Karpas-422 (cell line): ENCODE measurements around the gene TANGO2. TPM values are rescaled to one million over a fixed set of nuclear protein-coding genes. Genes with fewer than 3 reads are reported as not detected.

ENCODE experiments used
- DNase-seq: peaks from one replicate; pipeline ENCODE4 v3.0.0-alpha.2; 2015
- H2AFZ ChIP-seq: fragments of 200-600 bp; sonication (generic); 2 replicates; pipeline ENCODE4 v1.6.1; 2014; ENCODE audit warnings: antibody characterized with exemption, low read length, mixed read lengths
- H3K27ac ChIP-seq: fragments of 200-600 bp; sonication (generic); 2 replicates; pipeline ENCODE4 v1.5.1; 2014; ENCODE audit warnings: mild to moderate bottlenecking, low read length, moderate library complexity
- H3K27me3 ChIP-seq: fragments of 200-600 bp; sonication (generic); 2 replicates; pipeline ENCODE4 v1.6.1; 2014; ENCODE audit warnings: low read length, mixed read lengths
- H3K36me3 ChIP-seq: fragments of 200-600 bp; sonication (generic); 2 replicates; pipeline ENCODE4 v1.6.1; 2014; ENCODE audit warnings: low read length, mixed read lengths; ENCODE audit not compliant: insufficient read depth
- H3K4me1 ChIP-seq: fragments of 200-600 bp; sonication (generic); 2 replicates; pipeline ENCODE4 v1.6.1; 2014; ENCODE audit warnings: mild to moderate bottlenecking, low read length, mixed read lengths
- H3K4me2 ChIP-seq: fragments of 200-600 bp; sonication (generic); 2 replicates; pipeline ENCODE4 v1.6.1; 2014; ENCODE audit warnings: low read length, low read depth, mild to moderate bottlenecking; ENCODE audit not compliant: poor library complexity, severe bottlenecking
- H3K4me3 ChIP-seq: fragments of 200-600 bp; sonication (generic); 2 replicates; pipeline ENCODE4 v1.5.1; 2014; ENCODE audit warnings: mild to moderate bottlenecking, antibody characterized with exemption, low read length, mixed read lengths
- H3K79me2 ChIP-seq: fragments of 200-600 bp; sonication (generic); 2 replicates; pipeline ENCODE4 v1.6.1; 2014; ENCODE audit warnings: mild to moderate bottlenecking, low read length, mixed read lengths
- H3K9ac ChIP-seq: fragments of 200-600 bp; sonication (generic); 2 replicates; pipeline ENCODE4 v1.6.0; 2014; ENCODE audit warnings: low read length
- H3K9me2 ChIP-seq: fragments of 200-600 bp; sonication (generic), shearing (Covaris generic); replicated peaks from 2 replicates; pipeline ENCODE4 v1.6.0; 2014; ENCODE audit warnings: mild to moderate bottlenecking, low read length, moderate library complexity; ENCODE audit not compliant: insufficient read depth
- H3K9me3 ChIP-seq: fragments of 300-700, 200-600 bp; sonication (generic); 2 replicates; pipeline ENCODE4 v1.6.1; 2014; ENCODE audit warnings: low read length, mixed read lengths
- H4K20me1 ChIP-seq: fragments of 200-600 bp; sonication (generic); 2 replicates; pipeline ENCODE4 v1.6.1; 2014; ENCODE audit warnings: mild to moderate bottlenecking, antibody characterized with exemption, low read length, low read depth; ENCODE audit not compliant: insufficient read depth
- total RNA-seq: library from RNA; depleted of rRNA; stranded (reverse); fragments of >200 nt; shearing (Covaris generic); gene quantifications from 2 replicates; pipeline ENCODE4 v1.2.3, GENCODE V29; 2014; ENCODE audit warnings: low replicate concordance

TANGO2 gene
- total RNA-seq, 1 experiment from 2014 or later, result 39.0 TPM

DNA sequence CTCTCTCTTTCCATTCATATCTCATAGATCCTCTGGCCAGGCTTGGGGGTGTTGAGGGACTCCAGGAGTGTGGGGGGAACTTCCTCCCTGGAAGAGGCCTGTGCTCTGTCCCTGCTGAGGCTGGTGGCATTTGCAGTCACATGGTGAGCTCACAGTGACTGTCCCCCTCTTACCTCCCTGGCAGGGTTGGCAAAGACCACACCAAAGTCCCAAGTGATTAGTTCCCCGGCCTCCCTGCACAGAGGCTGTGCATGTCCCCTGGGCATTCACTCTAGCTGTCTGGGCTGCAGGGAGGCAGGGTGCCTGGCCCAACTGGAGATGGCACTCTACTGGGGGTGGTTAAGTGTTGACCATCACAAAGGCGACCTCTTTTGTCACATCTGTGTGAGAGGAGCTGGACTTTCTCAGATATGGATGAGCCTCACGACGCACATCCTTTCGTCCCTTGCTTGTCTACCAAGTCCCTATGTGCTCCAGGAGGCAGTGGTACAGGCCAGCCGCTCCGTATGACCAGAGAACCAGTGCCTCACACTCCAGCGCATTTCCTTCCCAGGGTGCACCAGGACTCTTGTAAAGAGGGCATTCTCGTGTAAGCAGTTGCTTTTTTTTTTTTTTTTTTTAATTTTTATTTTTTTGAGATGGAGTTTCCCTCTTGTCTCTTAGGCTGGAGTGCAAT, 8.8 kb downstream of the TANGO2 start:
- Histone ChIP-seq H4K20me1 (0 out of 2 replicates have a peak, but pooled peaks cover under 1% of the 10 kb centered on the region), H3K9me2 (no peaks in the 10 kb centered on the region), H3K4me2 (peak overlapping the region; percentile 9), H3K9me3 (no peaks in the 10 kb centered on the region), H3K79me2 (peaks cover 55% of the 10 kb centered on the region), H3K4me3 (no peak overlapping the region), H3K4me1 (peaks cover 69% of the 10 kb centered on the region), H2AFZ (no peak overlapping the region), H3K36me3 (no peaks in the 10 kb centered on the region), H3K9ac (peak overlapping the region; percentile 34; the same call in 1 of the 2 replicates), H3K27me3 (no peaks in the 10 kb centered on the region), H3K27ac (peak overlapping the region; percentile 71)
- DNase-seq, result no peak

GRCh38 chr22:20031732-20032406, 11.0 kb downstream of the TANGO2 start:
- Histone ChIP-seq H3K4me2 (peak overlapping the region; percentile 64), H4K20me1 (no peaks in the 10 kb centered on the region), H3K4me1 (peaks cover 84% of the 10 kb centered on the region), H2AFZ (no peak overlapping the region), H3K27me3 (no peaks in the 10 kb centered on the region), H3K27ac (peak overlapping the region; percentile 97), H3K9ac (peak overlapping the region; percentile 59), H3K36me3 (peaks cover 3% of the 10 kb centered on the region; the same call in 1 of the 2 replicates), H3K4me3 (peak overlapping the region; percentile 14; the same call in 1 of the 2 replicates), H3K79me2 (peaks cover 46% of the 10 kb centered on the region), H3K9me2 (no peaks in the 10 kb centered on the region), H3K9me3 (no peaks in the 10 kb centered on the region)
- DNase-seq, result peak; percentile 84

GRCh38 chr22:20032407-20032991, 11.6 kb downstream of the TANGO2 start:
- no peaks in the 10 kb centered on the region for H3K9me2 ChIP-seq
- no peaks in the 10 kb centered on the region for H4K20me1 ChIP-seq
- peak overlapping the region; percentile 59 for H3K9ac ChIP-seq
- peaks cover 84% of the 10 kb centered on the region for H3K4me1 ChIP-seq
- H3K36me3 ChIP-seq, result peaks cover 7% of the 10 kb centered on the region
- no peaks in the 10 kb centered on the region for H3K9me3 ChIP-seq
- peaks cover 48% of the 10 kb centered on the region for H3K79me2 ChIP-seq
- peak overlapping the region; percentile 64 for H3K4me2 ChIP-seq
- no peak for DNase-seq
- no peaks in the 10 kb centered on the region for H3K27me3 ChIP-seq
- no peak overlapping the region for H2AFZ ChIP-seq
- peak overlapping the region; percentile 97 for H3K27ac ChIP-seq
- peak overlapping the region; percentile 14; the same call in 1 of the 2 replicates for H3K4me3 ChIP-seq

DNA sequence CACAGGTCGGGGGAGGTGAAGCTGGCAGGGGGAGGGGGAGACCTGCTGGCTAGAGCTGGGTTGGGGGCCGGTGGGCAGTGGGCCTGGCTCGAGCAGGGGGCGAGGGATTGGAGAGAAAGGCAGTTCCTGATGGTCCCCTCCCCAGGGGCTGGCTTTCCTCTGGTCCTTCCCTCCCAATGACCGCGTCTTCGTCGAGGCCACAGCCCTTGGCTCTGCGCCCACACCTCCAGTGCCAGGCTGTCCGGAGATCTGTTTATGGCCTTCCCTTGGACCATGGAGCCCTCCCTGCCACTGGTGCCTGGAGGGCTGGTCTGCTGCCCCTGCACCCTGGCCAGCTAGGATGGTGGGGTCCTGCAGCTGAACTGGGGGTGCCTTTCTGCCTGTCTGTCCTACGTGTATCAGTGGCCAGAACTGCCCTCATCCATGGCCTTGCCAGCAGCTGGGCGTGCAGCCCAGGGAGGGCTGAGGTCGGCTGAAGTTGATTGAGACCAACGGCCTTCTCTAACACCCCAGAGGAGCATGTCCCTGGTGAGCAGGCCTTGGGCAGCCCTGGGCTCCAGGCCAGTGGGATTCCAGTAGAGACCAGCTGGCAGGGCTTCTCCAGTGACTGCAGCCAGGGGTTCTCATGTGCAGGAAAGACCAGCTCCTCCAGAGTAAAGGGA, 12.3 kb downstream of the TANGO2 start:
- no peaks in the 10 kb centered on the region for H4K20me1 ChIP-seq
- H3K79me2 ChIP-seq, result peaks cover 47% of the 10 kb centered on the region
- H3K4me1 ChIP-seq, result peaks cover 85% of the 10 kb centered on the region
- DNase-seq, result no peak
- H3K4me2 ChIP-seq, result peak overlapping the region; percentile 64
- no peaks in the 10 kb centered on the region for H3K9me2 ChIP-seq
- no peaks in the 10 kb centered on the region for H3K9me3 ChIP-seq
- H3K36me3 ChIP-seq, result peaks cover 9% of the 10 kb centered on the region
- H3K27me3 ChIP-seq, result no peaks in the 10 kb centered on the region
- peak overlapping the region; percentile 59 for H3K9ac ChIP-seq
- no peak overlapping the region for H2AFZ ChIP-seq
- H3K4me3 ChIP-seq, result peak overlapping the region; percentile 14; the same call in 1 of the 2 replicates
- H3K27ac ChIP-seq, result peak overlapping the region; percentile 97

DNA sequence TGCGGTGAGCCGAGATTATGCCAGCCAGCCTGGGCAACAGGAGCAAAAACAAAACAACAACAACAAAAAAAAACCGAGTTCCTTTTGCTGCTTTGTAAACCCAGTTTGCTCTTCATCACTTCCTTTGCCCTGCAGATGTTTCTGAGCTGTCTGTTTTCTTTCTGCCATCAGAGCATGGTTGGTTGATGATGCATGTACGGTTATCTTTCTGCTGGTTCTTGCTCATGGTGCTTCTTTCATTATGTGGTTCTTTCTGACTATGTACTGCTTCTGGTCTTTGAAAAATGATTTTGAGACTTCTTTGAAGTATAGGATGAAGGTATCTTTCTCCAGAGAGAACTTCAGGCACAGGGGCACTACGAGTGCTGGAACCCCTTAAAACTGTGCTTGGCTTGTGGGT, 13.2 kb downstream of the TANGO2 start:
- H3K4me3 ChIP-seq, result peak overlapping the region; percentile 36; the same call in 1 of the 2 replicates
- H3K79me2 ChIP-seq, result peaks cover 40% of the 10 kb centered on the region
- H3K27ac ChIP-seq, result peak overlapping the region; percentile 97
- no peaks in the 10 kb centered on the region for H3K9me2 ChIP-seq
- peak; percentile 84 for DNase-seq
- H2AFZ ChIP-seq, result no peak overlapping the region
- H3K36me3 ChIP-seq, result peaks cover 13% of the 10 kb centered on the region
- peaks cover 75% of the 10 kb centered on the region for H3K4me1 ChIP-seq
- peak overlapping the region; percentile 64 for H3K4me2 ChIP-seq
- no peaks in the 10 kb centered on the region for H3K9me3 ChIP-seq
- H3K27me3 ChIP-seq, result no peaks in the 10 kb centered on the region
- peak overlapping the region; percentile 70 for H3K9ac ChIP-seq
- H4K20me1 ChIP-seq, result no peaks in the 10 kb centered on the region

- Histone ChIP-seq H3K4me1 (peaks cover 67% of the 10 kb centered on the region), H3K9me2 (no peaks in the 10 kb centered on the region), H3K9me3 (no peaks in the 10 kb centered on the region)
These were observed 14.6 kb downstream of the TANGO2 start for GRCh38 chr22:20035375-20036083.

DNA sequence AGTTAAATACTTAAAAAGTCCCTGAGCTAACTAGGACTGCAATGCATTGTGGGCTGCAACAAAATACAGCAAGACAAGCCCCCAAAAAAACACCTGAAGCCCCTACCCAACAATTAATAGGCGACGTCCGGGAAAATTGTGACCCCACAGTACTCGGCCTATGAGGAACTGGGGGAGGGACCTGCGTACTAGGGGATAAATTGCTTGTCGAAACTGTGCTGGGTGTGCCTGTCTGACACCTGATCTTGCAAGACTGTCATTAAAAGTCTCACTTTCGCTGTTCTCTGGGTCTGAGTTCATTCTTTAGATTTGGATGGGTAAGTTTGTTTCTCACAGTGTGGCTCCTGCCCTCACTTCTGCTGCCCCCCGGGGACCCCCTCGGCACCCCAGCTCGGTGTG, 15.2 kb downstream of the TANGO2 start:
- Histone ChIP-seq H3K4me3 (peak overlapping the region; percentile 36), H3K36me3 (peaks cover 19% of the 10 kb centered on the region), H3K4me2 (peak overlapping the region; percentile 64), H2AFZ (no peak overlapping the region), H3K27ac (peak overlapping the region; percentile 97), H3K79me2 (peaks cover 32% of the 10 kb centered on the region), H3K9me2 (no peaks in the 10 kb centered on the region), H3K9ac (peak overlapping the region; percentile 70), H3K27me3 (no peaks in the 10 kb centered on the region), H3K4me1 (peaks cover 66% of the 10 kb centered on the region), H3K9me3 (no peaks in the 10 kb centered on the region), H4K20me1 (no peaks in the 10 kb centered on the region)
- DNase-seq, result peak; percentile 82

More at GRCh38 chr22:20035375-20036083, 14.6 kb downstream of the TANGO2 start:
- Histone ChIP-seq H3K9ac (peak overlapping the region; percentile 70), H2AFZ (no peak overlapping the region), H3K27me3 (no peaks in the 10 kb centered on the region), H3K36me3 (peaks cover 19% of the 10 kb centered on the region), H4K20me1 (no peaks in the 10 kb centered on the region), H3K79me2 (peaks cover 32% of the 10 kb centered on the region), H3K27ac (peak overlapping the region; percentile 97), H3K4me3 (peak overlapping the region; percentile 36), H3K4me2 (peak overlapping the region; percentile 64)
- DNase-seq, result peak; percentile 94
